ENCODE measurements around the gene PKD2.
A peak's percentile ranks its signal among the peaks of the same experiment; 100 is the strongest.
"Not testable (repeated sequence)": the region's sequence is repeated elsewhere in the genome, so short reads cannot be mapped to it uniquely, and the experiment has no call there.

Gene PKD2

GRCh38 chr4:87989765-87990164, 17.7 kb upstream of the PKD2 start:
- no peak for DNase-seq

GRCh38 chr4:87995435-87995834, 12.0 kb upstream of the PKD2 start:
- DNase-seq, result no peak

GRCh38 chr4:87999191-87999691, 8.2 kb upstream of the PKD2 start:
- DNase-seq, result not testable (repeated sequence)

- DNase-seq, result no peak
These were observed 5.6 kb upstream of the PKD2 start for GRCh38 chr4:88001871-88002270.

DNA sequence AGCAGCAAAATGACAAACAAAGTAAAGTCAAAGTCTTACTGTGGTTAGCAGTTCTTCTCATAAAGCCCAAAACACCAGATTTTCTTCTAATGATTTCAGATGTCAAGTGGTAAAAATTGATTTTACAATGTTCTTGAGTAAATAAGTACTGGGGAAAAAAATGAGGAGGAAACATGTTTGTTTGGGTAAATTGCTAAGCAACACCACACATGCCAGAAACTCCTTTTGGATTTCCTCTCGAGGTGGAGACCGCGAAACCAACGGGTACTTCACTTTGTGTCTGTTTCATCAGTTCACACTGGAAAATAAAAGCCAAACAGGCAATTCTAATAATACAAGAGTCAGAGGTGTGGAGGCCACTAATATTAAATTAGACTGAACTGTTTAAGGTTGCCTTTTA, 4.6 kb upstream of the PKD2 start:
- DNase-seq, result no peak

DNA sequence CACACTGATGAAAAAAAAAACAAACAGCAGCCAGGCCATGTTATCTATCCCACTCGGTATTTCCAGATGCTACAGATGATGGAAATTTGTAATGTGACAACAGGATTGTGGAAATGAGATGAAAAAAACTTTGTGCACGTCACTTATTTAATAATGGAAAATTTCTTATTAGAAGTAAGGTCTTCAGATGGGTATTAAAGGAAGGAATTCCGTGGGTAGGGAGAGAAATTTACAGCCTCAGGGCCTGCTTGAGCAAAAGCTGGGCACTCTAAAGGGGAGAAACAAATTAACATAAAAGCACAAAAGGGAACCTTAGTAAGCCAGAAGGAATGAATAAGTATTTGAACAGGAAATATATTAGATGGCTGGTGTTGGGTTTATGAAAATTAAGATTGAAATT, 4.2 kb upstream of the PKD2 start:
- no peak for DNase-seq

- no peak for DNase-seq
These were observed 2.4 kb upstream of the PKD2 start for GRCh38 chr4:88005076-88005475.

DNA sequence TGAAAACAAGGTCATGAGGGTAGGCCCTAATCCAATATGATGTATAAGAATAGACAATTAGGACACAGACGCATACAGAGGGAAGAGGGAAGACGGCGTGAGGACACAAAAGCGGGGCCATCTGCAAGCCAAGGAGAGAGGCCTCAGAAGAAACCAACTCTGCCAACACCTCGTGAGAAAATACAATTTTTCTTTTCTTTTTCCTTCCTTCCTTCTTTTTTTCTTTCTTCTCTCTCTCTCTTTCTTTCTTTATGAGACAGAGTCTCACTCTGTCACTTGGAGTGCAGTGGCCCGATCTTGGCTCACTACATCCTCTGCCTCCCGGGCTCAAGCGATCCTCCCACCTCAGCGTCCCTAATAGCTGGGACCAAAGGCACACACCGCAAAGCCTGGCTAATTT, 1.5 kb upstream of the PKD2 start:
- DNase-seq, result no peak

GRCh38 chr4:88006956-88007303, 505 bp upstream of the PKD2 start:
- no peak for DNase-seq

- DNase-seq, result peak; percentile 23 to 58 (median 37)
These were observed 797 bp downstream of the PKD2 start for GRCh38 chr4:88008122-88008742.

- DNase-seq, result peak; percentile 28 to 56 (median 54)
These were observed 1.3 kb downstream of the PKD2 start for GRCh38 chr4:88008743-88009171.

- peak in 1 of 3 donors; percentile 41 for DNase-seq
These were observed 2.4 kb downstream of the PKD2 start for GRCh38 chr4:88009871-88010270.

- peak in 2 of 3 donors; percentile 38 to 66 for DNase-seq
These were observed 3.5 kb downstream of the PKD2 start for GRCh38 chr4:88010966-88011365.

DNA sequence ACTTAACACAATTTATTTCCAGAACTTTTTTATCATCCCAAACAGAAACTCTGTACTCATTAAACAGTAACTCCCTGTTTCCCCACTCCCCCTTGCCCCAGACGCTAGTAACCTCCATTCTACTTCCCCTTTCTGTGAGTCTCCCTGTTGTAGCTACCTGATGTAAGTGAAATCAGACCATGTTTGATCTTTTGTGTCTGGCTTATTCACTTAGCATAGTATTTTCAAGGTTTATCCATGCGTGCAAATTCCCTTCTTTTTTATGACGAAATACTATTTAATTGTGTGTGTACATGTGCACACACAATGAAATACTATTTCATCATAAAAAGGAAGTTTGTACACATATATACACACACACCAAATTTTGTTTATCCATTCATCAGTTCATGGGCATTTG, 5.2 kb downstream of the PKD2 start:
- DNase-seq, result peak; percentile 46 to 55 (median 51)

DNA sequence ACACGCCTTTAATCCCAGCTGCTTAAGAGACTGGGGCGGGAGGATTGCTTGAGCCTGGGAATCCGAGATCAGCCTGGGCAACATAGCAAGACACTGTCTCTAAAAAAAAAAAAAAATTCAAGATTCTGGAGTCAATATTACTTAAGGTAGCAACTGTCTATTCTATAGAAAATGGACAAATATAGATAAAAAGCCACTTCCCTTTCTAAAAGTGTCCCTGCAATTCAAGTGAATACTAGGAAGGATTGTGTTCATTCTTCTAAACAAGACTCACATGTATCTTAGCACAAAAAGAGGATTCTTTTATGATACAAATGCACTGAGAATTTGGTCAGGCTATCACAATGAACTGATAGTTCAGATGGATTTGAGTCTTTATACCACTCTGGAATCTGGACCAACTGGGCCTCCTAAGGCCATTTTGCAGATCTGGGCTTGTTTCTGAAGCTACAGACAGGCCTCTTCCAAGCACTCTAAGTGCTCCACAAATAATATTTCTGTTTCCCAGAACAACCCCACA, 7.0 kb downstream of the PKD2 start:
- DNase-seq, result no peak

- DNase-seq, result no peak
These were observed 8.3 kb downstream of the PKD2 start for GRCh38 chr4:88015659-88016295.

DNA sequence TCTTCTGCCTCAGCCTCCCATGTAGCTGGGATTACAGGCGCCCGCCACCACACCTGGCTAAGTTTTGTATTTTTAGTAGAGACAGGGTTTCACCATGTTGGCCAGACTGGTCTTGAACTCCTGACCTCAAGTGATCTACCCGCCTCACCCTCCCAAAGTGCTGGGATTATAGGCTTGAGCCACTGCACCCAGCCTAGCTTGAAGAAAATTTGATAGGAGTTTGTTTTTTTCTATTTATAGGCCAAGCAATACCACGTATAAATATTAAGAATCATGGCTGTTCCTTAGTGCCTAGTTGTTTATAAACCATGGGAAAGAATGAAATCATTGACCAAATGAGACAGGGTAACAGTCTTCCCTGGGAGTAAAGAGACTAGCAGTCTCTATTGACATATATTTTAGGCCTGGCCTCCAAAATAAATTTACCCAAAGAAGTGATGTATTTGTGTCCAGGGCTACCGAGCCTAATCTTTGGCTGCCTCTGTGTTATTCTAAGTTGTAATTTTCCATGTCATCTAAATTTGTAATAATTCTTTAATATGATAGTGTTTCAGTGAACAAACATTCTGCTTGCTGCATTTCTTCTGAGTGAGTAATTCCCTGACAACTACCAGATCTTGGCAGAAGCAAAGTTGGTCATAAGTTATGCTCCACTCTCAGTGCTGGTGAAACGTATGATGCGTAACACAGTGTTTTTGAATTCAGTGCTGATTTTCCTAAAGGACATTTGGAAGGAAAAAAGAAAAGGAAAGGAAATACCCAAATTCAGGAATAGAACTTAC, 10.3 kb downstream of the PKD2 start:
- no peak for DNase-seq

DNA sequence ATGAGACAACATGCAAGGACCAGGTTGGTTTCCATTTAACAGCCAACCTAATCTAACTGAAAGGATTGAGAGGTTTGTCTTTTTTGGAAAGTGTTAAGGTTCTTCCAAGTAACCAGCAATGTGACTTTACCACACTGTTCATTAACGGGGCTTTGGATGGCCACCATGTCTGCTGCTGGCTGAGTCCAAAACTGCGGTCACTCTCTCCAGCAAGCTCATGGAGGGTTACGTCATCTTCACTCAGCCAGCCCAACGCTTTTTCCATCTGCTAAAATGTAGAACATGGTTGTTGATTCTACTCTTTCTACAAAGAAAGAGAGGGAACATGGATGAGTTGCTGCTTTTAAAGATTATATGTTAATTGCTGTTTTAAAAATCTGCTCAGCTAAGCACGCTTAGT, 11.0 kb downstream of the PKD2 start:
- DNase-seq, result no peak

- peak; percentile 84 to 89 (median 86) for DNase-seq
These were observed 14.4 kb downstream of the PKD2 start for GRCh38 chr4:88021824-88022223.

DNA sequence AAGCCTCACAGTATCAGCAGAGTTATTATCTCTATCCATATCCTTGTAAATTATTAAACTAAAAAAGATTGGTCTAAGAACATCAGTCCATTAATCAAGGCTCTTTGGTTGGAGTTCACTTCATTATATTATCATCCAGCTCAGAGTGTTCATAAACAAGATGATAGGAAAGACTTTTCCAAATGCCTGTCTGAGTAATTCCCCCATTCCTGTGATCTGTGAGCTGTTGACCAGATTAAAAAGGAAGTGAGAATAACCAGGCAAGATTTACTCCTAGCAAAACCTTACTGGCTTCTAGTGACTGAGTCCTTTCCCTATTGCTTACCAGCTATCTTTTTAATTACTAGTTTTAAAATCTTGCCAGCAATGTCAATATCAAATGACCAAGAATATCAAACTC, 14.9 kb downstream of the PKD2 start:
- DNase-seq, result peak; percentile 46 to 69 (median 68)

DNA sequence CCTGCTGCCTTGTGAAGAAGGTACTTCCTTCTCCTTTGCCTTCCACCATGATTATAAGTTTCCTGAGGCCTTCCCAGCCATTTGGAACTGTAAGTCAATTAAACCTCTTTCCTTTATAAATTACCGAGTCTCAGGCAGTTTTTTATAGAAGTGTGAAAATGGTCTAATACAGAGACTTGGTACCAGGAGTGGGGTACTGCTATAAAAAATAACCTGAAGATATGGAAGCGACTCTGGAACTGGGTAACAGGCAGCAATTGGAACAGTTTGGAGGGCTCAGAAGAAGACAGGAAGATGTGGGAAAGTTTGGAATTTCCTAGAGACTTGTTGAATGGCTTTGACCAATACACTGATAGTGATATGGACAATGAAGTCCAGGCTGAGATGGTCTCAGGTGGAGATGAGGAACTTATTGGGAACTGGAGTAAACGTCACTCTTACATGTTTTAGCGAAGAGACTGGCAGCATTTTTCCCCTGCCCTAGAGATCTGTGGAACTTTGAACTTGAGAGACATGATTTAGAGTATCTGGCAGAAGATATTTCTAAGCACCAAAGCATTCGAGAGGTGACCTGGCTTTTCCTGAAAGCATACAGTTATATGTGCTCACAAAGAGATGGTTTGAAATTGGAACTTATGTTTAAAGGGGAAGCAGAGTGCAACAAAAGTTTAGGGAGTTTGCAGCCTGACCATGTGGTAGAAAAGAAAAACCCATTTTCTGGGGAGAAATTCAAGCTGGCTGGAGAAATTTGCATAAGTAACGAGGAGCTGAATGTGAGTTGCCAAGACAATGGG, 18.6 kb downstream of the PKD2 start:
- DNase-seq, result not testable (repeated sequence)

All from suppressor macrophage treated with lipopolysaccharide for 1 hour (primary cell).